Glomerular visceral epithelial cell (primary cell): Measurements from ENCODE around the gene DCBLD1.

Experiments
- DNase-seq: peaks from one replicate; pipeline ENCODE4 v3.0.0-alpha.2; 2016; ENCODE audit errors: extremely low spot score

Gene DCBLD1

DNA sequence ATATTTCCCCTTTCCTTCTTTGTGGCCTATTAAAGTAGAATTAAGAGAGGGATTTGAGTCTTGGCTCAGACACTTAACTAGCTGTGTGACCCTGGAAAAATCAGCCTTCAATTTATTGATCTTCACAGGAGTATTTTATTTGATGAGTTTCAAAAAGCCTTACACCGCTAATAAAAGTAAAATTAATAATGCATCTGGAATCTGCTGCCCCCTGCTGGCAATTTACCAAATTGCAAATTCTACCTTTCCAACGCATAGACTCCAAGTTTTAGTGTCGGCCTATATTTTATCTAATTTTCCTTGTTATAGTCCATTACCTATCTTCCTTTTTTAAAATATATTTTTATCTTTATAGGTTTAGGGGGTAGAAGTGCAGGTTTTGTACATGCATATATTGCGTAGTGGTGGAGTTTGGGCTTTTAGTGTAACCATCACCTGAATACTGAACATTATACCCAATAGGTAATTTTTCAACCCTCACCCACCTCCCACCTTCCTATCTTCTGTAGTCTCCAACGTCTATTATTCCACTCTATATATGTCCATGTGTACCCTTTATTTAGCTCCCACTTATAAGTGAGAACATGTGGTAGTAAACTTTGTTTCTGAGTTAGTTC, 73.5 kb downstream of the DCBLD1 start:
- DNase-seq = peak; percentile 65

DNA sequence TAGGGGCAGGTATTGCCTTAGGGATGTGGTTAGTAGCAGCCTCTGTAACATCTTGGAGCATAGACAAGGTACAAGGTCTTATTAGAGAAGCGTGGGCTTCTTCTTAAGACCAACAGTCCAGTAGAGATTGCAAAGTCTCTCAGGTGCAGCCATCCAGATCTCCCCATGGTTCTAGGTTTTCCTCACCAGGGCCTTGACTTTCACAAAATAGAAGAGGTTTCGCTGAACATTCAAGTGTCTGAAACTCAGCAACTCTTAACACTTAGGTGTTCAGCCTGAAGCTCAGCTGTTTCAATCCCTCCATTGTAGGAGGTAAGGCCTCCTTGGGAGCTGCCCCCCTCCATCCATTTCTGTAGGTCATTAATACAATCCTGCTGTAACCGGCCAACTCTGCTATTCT, 75.5 kb downstream of the DCBLD1 start:
- no peak for DNase-seq

DNA sequence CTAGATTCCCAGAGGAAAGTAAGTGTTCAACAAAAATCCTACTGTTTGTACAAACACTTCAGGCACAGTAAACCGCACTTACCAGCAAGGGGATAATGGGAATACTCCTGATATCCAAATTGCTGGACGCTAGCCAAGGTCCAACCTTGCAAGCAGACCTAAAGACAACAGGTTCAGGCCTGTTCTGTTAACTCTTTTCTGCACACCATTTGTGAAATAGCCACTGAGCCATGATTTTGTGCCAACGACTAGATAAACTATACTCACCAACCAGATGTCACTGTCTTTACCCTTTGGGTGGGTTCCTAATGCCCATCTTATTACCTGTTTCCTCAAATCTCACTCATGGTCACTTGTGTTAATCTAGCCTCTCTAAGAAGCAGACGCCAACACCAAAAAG, 76.3 kb downstream of the DCBLD1 start:
- DNase-seq = no peak

DNA sequence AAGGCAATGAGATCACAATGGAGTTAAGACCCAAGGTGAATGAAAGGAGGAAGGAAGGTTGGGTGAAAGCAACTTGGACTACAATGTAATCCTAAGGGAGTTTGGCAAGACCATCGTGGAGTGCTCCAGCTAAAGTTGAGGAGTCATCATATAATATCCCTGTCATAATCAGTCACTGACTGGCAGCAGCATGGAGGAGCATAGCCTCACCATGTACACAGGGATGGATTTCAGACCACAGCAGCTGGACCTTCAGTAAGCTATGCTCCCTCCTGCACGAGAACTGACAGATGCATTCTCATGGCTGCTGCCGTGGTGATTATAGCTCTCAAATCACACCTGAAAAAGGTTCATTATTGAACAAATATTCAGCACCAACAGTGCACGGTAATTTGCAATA, 76.8 kb downstream of the DCBLD1 start:
- DNase-seq = no peak

DNA sequence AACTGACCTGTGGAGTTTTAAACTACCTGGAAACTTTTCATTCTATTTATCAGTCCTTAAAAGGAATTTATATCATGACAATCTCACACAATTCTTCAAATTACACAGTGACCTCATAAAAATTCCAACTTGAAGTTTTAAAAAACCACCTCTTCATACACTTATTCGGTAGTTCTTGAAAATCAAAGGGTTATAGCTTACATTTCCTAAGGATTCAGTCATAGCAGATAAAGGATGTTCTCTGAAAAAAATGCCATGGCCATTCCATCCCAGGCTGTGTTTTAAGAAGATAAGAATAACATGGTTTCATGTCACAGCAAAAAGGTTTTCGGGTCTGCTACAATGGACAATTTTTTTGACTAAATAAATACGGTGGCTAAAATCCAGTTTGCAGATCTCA, 78.7 kb downstream of the DCBLD1 start:
- DNase-seq = no peak

DNA sequence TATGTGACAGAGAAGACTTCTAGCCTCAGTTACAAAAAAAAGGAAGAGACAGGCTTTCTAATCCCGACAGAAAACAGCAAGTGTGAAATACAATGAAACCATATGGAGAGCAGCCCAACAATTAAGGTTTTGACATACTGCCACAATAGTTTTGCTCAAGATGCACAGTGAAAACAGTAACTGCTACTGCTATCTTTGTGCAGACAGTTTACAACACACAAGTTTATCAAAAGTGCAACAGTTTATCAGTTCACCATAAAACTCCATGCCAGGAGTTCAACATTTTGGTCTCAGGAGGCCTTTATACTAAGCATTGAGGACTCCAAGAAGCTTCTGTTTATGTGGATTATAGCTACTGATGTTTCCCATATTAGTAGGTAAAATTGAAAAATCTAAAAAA, 82.2 kb downstream of the DCBLD1 start:
- DNase-seq = no peak

DNA sequence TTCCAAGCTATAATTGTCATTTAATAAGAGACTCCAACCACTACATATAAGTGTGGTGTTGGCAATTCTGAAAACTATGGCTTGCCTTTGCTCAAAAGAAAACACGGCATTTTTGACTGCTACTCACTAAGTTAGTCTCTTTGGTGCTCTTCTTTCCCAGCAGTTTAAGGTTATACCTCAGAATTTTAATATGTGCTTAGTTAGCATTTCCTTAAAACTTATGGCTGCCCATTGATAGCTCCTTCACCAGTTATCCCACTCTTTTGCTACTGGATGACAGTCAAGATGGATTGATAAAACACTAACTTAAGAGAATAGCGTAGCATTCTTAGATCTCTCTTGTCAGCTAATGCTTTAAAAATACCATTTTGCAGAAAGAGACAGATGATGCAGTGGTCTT, 85.8 kb downstream of the DCBLD1 start:
- no peak for DNase-seq

DNA sequence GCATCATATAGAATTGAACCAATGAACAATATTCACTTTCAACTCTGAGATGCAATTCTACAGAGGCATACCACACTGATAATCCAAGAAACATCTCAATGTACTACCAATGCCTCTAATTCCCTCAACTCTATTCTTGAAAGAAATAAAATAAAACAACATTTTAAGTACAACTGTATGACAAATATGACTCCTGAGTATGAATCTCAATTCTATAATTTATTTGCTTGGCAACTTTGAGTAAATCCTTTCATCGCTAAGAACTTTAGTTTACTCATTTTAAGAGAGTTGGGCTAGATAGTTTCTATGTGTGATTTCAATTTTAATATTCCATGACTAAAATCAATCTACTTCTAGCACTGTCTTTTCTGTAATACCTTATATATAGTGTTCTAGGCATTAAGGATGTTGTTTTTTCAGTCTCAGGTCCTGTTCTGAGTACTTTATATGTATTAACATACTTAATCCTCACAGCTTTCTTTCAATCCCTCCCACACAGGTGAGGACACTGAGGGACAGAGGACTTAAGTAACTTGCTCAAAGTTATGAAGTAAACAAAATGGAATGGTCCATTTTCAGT, 86.4 kb downstream of the DCBLD1 start:
- DNase-seq = no peak

DNA sequence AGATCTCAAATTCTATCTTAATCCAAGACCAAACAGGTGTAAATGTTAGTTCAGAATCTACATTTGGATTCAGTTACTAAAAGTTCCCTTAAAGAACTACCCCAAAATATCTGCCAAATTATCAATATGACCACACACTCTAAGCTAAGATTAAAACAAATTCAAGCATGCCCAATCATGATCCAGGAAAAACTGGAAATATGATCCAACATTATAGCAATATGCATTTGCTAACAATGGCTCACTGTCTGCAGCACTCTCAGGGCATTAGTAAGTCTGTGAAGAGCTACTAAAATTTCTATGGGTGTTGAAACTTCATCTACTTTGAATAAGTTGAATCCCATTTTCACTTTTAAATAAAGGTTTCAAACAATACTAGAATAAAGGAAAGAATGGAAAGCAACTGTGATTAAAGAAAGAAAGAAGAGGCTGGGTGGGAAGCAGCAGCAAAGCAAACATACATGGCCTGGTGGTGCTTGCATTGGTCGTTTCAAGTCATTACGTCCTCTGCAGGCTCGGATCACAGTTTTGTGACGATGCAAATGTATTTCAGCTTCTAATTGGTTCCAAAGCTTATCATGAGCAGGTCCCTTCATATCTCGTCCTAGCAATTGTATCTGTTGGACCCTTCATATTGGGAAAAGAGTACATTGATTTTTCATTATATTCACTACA, 90.7 kb downstream of the DCBLD1 start:
- DNase-seq = no peak

DNA sequence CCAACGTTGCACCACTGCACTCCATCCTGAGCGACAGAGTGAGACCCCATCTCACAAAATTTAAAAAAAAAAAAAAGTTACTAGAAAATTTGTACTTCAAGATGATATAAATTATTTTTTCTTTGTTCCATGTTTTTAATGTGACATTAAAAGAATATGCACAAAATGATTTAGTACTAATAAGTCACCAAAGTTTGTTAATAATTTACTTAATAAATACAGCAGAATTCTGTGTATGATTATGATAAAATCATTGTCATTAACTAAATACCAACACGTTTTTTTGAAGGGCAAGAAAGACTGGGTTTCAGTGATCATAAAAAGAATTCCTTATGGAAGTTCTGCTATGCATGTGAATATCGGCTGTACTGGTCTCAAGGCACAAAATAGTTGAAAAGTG, 91.7 kb downstream of the DCBLD1 start:
- no peak for DNase-seq

DNA sequence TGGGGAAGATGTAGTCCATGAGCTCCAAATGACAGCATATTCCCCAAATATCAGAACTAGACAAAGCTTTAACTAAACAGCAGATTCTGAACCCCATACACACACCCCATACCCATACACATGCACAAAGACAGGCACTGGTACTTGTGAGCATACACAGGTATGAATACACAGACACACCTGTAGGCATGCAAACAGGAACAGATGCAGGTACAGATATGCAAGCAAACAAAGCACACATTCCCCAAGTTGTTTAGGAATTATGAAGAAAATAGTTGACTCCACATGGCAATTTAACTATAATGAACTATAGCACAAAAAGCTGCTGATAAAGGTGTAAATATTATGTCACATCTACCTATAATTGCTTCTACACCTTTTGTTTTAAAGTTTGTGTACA, 103.2 kb downstream of the DCBLD1 start:
- no peak for DNase-seq

DNA sequence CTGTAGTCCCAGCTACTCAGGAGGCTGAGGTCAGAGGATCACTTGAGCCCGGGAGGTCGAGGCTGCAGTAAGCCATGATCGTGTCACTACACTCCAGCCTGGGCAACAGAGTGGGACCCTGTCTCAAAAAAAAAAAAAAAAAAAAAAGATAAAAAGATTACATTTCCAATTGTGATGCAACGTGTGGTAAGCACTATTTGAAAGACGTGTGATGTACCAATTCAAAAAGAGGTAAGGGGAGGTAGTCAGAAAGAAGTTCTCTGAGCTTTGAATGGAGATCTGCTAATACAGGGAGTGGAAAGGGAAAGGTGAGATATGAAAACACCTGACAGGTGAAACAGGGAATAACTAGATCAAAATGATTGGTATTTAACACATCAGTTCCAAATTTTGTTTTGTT, 108.0 kb downstream of the DCBLD1 start:
- DNase-seq = no peak

DNA sequence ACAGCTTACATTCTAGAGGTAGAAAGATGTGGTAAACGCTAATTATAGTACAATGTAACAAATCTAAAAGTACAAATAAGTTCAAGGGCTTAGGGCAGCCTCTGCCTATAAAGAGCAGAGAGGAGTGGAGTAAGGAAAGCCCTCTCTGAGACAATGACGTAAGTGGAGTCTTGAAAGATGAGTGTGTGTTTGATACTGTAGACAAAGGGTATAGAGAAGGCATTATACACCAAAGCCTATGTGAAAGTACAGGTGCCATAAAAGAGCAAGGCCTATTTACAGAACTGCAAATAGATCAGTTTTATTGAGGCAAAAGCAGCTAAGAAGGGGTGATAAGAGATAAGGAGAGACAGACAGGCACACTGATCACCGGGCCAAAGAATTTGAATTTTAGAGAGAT, 108.9 kb downstream of the DCBLD1 start:
- no peak for DNase-seq

DNA sequence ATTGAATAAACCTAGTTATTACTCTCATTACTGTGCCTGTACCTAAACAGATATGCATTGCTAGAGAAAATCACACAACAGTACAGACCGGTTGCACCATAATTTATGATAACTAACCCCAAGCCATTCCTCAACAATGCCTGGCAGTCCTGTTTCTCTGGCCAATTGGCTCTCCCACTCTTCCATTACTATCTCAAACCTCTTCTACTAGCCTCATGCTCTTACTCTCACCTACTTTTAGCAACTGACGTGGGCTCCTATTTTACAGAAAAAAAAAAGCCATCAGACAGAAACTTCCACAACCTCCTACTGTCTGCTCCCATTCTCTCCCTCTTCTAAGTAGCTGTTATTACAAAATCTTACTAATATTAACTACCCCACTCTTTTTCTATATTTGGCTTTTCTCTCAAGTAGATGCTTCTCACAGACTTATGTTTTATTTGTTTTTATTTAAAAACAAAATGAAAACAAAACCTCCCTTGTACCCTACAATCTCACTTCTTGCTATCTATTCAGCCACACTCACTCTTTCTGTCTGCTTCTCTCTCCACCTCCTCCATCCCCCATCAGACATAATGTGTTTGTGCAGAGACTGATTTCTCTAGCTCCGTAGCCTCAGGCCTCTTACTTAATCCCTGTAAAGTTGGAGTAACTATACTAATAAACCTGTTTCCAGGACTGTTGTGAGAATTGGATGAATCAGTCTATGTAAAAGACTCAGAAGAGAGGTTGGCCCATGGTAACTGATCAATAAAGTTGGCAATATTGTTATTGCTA, 110.7 kb downstream of the DCBLD1 start:
- no peak for DNase-seq

DNA sequence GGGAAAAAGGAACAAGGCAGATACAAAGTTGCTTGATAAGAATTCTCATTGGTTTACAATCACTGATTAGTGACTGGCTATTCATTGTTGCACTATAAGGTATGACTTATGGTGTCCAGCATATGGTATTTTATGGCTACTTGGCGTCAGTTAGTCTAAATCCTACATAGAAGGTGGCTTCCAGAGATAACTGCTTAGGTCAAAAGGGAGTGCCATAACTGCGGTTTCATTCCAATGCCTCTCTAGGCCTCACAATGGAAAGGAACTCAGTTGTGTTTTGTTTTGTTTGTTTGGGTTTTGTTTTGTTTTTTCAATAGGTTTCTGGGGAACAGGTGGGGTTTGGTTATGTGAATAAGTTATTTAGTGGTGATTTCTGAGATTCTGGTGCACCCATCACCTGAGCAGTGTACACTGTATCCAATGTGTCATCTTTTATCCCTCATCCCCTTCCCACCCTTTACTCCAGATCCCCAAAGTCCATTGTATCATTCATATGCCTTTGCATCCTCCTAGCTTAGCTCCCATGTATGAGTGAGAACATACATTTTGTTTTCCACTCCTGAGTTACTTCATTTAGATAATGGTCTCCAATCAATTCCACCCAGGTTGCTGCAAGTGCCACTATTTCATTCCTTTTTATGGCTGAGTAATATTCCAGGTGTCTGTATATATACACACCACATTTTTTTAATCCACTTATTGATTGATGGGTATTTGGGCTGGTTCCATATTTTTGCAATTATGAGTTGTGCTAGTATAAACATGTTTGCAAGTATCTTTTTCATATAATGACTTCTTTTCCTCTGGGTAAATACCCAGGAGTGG, 112.8 kb downstream of the DCBLD1 start:
- DNase-seq = no peak

DNA sequence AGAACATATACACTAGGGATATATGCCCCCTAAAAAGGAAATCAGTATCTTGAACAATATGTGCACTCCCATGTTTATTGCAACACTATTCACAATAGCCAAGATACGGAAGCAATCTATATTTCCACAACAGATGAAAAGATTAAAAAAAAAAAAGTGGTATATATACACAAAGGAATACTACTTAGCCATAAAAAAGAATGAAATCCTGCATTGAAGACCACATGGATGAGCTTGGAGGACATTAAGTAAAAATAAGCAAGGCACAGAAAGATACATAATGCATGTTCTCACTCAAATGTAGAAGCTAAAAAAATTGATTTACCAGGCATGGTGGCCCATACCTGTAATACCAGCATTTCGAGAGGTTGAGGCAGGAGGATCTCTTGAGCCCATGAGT, 115.3 kb downstream of the DCBLD1 start:
- no peak for DNase-seq
